ENCODE measurements around the gene ATP9A.
A peak's percentile ranks its signal among the peaks of the same experiment; 100 is the strongest.

Gene ATP9A

DNA sequence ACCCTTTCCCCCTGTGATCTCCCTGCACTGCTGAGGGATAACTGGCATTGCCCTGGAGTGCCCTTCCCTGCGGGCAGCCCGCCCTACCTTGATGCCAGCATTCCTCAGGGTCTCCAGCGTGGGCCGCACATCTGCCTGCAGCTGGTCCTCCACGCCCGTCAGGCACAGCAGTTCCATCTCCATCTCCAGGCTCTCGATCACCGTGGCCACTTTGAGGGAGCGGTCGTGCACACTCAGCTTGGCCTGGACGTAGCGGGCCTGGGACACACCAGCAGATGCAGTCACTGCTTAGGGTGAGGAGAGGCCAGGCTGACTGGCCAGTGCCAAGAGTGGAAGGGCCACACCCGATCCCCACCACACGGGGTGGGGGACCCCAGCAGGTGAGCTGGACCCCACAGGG lies 143.1 kb downstream of the ATP9A start:
- DNase-seq: no peak

DNA sequence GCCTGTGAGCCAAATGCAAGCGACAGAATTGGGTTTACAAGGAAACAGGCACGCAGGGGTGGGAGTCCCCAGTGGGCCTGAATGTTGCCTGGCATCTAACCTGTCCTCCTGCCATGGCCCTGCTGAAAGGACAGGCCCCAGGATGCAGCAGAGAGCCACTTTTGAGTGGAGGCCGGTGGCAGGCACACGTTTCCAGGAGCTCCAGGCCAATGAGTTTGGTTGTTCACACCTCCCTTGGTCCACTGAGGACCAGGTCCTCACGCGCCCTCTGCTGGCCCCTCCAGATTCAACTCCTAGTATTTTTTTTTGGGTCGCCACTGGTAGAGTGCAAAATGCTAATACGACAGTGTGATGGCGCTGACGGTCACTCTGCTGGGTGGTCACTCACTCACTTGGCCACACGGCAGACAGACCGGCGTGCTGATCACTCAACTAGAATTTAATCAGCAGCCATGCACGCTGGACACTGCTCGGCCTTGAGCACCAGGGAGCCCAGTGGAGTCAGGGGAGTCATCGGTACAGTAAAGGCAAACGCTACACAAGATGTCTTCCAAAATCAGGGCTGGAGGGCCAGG lies 143.9 kb downstream of the ATP9A start:
- peak; percentile 5 to 37 (median 28) for DNase-seq

- DNase-seq: no peak
Measured at GRCh38 chr20:51623255-51623654, 144.9 kb downstream of the ATP9A start.

GRCh38 chr20:51622004-51622874 lies 146.0 kb downstream of the ATP9A start:
- no peak for DNase-seq

DNA sequence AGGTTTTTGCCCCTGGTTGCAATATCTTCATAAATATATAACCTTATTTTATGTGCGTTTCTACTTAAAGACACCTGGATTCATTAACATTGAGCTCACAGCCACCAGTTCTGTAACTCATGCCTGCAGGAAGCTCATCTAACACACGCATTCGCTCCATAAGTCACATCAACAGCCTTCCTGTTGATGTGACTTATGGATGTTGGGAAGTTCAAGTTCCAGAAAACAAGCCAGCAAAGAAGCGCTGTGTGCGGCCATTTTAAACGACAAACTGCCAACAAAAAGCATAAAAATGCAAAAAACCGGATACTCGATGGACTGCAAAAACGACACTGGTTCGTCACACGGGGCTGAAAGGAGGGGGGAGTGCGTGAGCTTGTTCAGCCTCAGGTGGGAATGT lies 147.8 kb downstream of the ATP9A start:
- DNase-seq: no peak

DNA sequence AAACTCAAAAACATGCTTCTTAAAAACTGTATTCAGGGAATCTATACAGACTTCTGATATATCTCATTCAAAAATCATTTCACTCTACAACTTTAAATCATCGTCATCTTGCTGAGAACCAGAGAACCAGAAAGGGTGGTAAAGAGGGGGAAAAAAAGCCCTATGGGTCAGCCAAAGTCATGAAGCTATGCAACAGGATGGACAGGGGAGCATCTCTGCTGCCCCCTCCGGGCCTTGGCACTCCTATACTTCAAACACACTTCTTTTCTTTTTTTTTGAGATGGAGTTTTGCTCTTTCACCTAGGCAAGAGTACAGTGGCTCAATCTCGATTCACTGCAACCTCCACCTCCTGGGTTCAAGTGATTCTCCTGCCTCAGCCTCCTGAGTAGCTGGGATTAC lies 152.1 kb downstream of the ATP9A start:
- no peak for DNase-seq

GRCh38 chr20:51614687-51615086 lies 153.5 kb downstream of the ATP9A start:
- no peak for DNase-seq

DNA sequence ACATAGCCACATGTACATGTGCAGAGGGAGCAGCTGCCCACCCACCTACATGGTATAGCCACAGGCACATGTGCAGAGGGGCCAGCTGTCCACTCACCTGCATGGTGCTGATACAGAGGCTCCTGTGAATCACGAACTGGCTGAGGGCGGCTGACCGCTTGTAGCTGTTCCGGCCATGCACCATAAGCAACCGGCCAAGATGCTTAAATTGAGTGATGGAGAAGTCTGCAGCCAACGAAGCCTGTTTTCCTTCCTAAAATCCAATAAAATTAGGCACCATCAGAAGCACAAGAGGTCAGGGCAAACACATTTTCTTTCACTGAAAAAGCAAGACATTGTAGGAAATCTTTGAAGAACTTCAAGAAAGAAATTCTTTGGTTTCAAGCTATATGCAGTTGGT lies 154.6 kb downstream of the ATP9A start:
- DNase-seq: no peak

DNA sequence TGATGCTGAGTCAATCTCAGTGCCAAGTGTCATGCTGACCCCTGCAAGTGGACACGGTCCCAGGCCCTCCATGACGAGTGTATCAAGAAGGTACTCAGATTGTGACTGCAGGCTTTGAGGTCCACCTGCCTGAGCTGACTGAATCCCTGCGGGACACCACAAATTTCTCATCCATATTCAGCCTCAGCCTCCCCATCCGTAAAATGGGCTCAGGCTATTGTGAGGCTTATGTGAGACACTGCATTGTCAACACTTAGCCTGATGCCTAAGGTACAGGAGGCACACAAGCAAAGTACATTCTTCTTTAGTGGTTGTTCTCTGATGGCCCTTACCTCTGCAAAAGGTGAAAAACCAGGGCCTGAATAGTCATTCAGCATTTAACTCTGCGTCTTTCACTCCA lies 155.3 kb downstream of the ATP9A start:
- no peak for DNase-seq

DNA sequence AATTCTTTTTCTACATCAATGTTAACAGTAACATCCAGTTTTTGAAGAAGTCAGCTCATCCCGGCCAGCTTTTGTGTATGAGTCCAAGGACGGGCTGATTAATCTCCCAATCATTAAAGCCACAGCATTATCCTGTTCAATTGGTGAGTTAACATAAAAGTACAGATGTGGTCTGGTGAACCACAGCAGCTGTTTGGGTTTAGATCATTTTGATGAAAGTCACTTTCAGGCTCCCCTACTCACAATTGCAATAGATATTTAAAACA lies 156.6 kb downstream of the ATP9A start:
- DNase-seq: no peak

GRCh38 chr20:51610761-51611624 lies 157.2 kb downstream of the ATP9A start:
- DNase-seq: no peak

GRCh38 chr20:51610111-51610510 lies 158.1 kb downstream of the ATP9A start:
- DNase-seq: no peak

DNA sequence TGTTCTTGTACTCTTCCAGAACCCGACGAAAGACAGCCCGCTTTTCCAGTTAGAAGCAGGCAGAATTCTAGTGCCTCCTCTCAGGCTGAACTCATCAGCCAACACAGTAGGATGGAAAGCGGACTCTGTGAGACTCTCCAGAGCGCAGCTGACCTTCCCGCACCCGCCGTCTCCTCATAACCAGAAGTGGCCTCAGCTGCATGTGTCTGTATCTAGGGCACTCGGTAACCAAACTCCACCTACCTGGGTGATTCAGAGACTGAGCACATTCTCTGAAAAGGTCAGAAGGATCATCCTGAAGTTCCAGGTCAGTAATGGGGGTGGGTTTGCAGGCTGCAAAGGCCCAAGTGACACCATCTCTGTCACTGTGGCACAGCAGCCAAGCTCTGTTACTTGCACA lies 158.9 kb downstream of the ATP9A start:
- DNase-seq: no peak

DNA sequence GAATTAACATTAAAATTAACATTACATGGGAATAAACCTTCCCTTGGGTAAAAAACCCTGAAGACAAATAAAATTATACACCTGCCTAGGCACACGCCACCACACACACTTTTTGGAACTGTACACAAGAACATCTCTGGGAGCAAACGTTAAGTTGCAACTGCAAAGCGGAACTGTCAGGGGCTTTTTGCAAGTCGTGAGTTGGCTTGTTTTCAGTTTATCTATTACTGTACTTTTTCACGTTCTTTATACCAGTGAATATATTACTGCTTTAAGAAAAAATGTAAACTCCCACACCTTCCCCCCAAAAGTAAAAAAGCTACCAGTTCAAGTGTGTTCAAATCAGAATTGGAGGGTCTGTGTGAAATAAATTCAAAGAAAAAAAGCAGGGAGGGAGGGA lies 160.1 kb downstream of the ATP9A start:
- DNase-seq: no peak

DNA sequence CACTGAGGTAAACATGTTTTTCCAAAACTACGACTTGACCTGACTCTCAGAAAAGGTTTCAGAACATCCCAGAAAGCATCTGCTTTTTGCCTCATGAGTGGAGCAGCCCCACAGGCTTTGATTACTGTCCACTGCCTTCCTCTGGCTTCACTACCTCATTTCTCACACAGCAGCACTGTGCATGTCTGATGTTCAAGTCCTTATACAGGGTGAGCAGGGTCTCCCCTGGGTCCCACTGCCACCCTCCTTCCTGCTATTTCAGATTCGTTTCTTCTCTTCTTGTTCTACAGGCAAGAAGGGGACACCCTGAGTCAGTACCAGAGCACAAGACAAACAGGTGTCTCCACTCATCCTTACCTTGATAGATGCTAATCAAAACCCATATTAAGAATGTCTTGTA lies 161.0 kb downstream of the ATP9A start:
- no peak for DNase-seq

GRCh38 chr20:51604851-51605250 lies 163.3 kb downstream of the ATP9A start:
- DNase-seq: no peak

DNA sequence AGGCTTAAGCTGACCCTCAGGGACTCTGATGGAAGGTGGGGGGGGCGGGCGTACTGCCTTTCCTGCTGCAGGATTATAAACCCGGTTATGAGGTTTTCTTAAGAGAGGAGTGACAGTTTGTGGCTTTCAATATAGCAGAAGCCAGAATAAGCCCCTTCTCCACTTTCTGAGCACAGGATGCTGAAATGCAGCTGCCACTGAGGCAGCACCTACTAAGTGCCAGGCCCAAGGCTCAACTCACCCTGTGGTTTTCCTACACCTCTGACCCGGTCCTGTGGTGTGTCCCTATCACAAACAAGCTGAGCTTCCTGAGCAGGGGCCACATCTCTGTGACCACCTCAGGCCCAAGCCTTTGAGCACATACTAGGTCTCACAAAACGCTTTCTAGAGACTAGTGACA lies 166.1 kb downstream of the ATP9A start:
- no peak for DNase-seq

DNA sequence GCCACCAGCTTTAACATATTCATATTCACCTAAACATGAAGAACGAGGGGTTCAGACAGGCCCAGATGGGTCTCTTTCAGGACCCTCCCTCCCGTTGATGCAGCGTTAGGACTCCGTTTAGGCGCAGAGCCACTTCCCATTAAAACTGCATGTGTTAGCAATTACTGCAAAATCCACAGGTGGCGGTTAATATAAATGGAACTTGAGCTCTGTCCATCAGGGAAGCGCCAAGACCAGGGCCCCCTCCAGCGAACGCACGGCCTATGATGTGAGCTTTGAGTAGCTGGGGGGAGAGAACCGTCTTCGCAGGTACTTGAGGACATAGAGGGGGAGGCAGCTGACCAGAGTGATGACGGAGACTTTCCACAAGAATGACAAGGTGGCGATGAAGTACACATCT lies 167.2 kb downstream of the ATP9A start:
- DNase-seq: no peak

GRCh38 chr20:51600016-51600420 lies 168.2 kb downstream of the ATP9A start:
- DNase-seq: no peak

DNA sequence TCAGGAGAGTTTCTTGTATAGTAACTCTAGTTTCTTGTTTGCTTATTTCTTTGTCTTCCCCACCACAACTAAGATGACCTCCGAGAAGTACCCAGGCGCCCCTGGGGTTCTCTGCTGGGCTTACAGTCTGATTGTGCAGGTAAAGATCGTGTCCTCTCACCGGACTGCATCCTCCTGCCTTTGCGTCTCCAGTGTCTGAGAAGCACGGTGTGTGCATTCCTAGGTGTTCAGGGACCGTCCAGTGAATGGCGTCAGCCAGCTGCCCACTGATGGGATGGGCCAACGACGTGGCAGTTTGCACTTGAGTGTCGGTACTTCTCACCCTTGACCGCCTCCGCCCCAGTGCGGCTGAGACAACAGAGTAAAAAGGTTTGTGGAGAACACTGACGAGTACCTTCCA lies 169.6 kb downstream of the ATP9A start:
- no peak for DNase-seq

- DNase-seq: no peak
Measured at GRCh38 chr20:51597389-51598231, 170.6 kb downstream of the ATP9A start.

DNA sequence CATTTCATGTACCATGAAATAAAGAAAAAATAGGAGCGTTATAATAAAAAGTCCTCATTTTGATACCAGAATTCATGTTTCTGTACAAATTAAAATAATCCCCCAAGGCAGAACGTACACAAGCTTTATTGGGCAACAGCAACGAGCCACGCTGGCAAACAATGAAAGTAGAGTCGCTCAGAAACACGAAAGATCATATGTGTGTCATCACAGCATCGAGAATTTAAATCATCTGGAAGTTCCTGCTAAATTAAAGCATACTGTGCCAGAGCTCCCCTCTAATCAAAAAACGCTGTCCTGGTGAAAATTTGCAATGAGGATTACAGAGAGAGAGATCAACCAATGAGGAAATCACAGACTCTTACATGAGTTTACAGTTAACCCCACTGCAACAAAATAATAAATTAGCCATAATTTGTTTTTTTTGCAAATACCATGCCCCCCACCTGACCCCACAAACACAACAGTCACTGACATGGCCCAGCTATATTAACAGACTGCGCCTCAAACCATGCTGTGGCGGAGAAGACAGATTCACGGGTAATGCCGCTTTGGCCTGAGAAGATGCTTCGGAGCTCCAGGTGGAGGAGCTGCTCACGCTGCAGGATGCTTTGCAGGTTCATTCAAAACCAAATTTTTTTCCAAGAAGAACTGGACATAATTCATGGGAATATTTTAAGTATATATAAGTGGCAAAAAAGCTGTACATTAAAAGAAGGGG lies 171.4 kb downstream of the ATP9A start:
- DNase-seq: no peak

Measured in activated naive CD4-positive, alpha-beta T cell (primary cell).